NCI-H2196 treated with DMSO at 0.1 percent for 48 hours (cell line): Measurements from ENCODE around the gene ALPK3.

Experiments used
- DNase-seq: peaks from one replicate; lab custom pipeline; 2025; ENCODE audit not compliant: unreplicated experiment; lab: John Stamatoyannopoulos, UW

ALPK3 gene

GRCh38 chr15:84797212-84797611, 19.9 kb upstream of the ALPK3 start:
- no peak for DNase-seq

GRCh38 chr15:84797801-84798200, 19.4 kb upstream of the ALPK3 start:
- no peak for DNase-seq

- DNase-seq: no peak
These were observed 18.7 kb upstream of the ALPK3 start for GRCh38 chr15:84798436-84798946.

- DNase-seq: no peak
These were observed 17.5 kb upstream of the ALPK3 start for GRCh38 chr15:84799511-84800187.

- DNase-seq: no peak
These were observed 16.8 kb upstream of the ALPK3 start for GRCh38 chr15:84800365-84800806.

GRCh38 chr15:84804005-84804900, 12.9 kb upstream of the ALPK3 start:
- no peak for DNase-seq

GRCh38 chr15:84805221-84805620, 11.9 kb upstream of the ALPK3 start:
- no peak for DNase-seq

- DNase-seq: no peak
These were observed 9.9 kb upstream of the ALPK3 start for GRCh38 chr15:84807228-84807627.

GRCh38 chr15:84810073-84810840, 6.9 kb upstream of the ALPK3 start:
- no peak for DNase-seq

GRCh38 chr15:84811151-84811550, 6.0 kb upstream of the ALPK3 start:
- no peak for DNase-seq

GRCh38 chr15:84811828-84812227, 5.3 kb upstream of the ALPK3 start:
- no peak for DNase-seq

GRCh38 chr15:84812842-84813241, 4.3 kb upstream of the ALPK3 start:
- DNase-seq: no peak

GRCh38 chr15:84813435-84813834, 3.7 kb upstream of the ALPK3 start:
- no peak for DNase-seq

GRCh38 chr15:84813931-84814330, 3.2 kb upstream of the ALPK3 start:
- DNase-seq: no peak

- no peak for DNase-seq
These were observed 2.2 kb upstream of the ALPK3 start for GRCh38 chr15:84814916-84815315.

GRCh38 chr15:84817466-84818081, 418 bp downstream of the ALPK3 start:
- no peak for DNase-seq

GRCh38 chr15:84818261-84819131, 1.3 kb downstream of the ALPK3 start:
- DNase-seq: no peak

GRCh38 chr15:84819291-84819768, 2.2 kb downstream of the ALPK3 start:
- no peak for DNase-seq

GRCh38 chr15:84819791-84820190, 2.6 kb downstream of the ALPK3 start:
- no peak for DNase-seq

GRCh38 chr15:84821501-84822021, 4.4 kb downstream of the ALPK3 start:
- DNase-seq: no peak
